ENCODE data around the gene BBS4. TPM values are rescaled to one million over a fixed set of nuclear protein-coding genes. Genes with fewer than 3 reads are reported as not detected.

The BBS4 gene
- total RNA-seq, 1 experiment from 2014 or later: 22.4 TPM

- Histone ChIP-seq H3K4me3 (ENCODE audit: low read depth, low read length) (no peak overlapping the region), H3K27me3 (replicated peaks; ENCODE audit: control insufficient read depth, insufficient read depth, low read length) (no peaks in the 10 kb centered on the region), H3K4me1 (no peaks in the 10 kb centered on the region), H3K9me3 (peaks cover 4% of the 10 kb centered on the region; the same call in 1 of the 2 replicates), H3K36me3 (ENCODE audit: control insufficient read depth, insufficient read depth, low read length) (peaks cover 3% of the 10 kb centered on the region)
- Mint-ChIP-seq H3K36me3 (ENCODE audit: insufficient read depth, unreplicated experiment) (peaks cover 66% of the 10 kb centered on the region), H3K4me3 (ENCODE audit: unreplicated experiment) (no peak overlapping the region), H3K27ac (ENCODE audit: unreplicated experiment) (no peak overlapping the region), H3K4me1 (ENCODE audit: low read depth, unreplicated experiment) (no peaks in the 10 kb centered on the region), H3K27me3 (ENCODE audit: insufficient read depth, unreplicated experiment) (no peaks in the 10 kb centered on the region), H3K9me3 (ENCODE audit: unreplicated experiment) (peaks cover 14% of the 10 kb centered on the region)
- ChIA-PET CTCF (no interaction called here), POLR2A (no interaction called here)
- TF ChIP-seq, protein P1, sequence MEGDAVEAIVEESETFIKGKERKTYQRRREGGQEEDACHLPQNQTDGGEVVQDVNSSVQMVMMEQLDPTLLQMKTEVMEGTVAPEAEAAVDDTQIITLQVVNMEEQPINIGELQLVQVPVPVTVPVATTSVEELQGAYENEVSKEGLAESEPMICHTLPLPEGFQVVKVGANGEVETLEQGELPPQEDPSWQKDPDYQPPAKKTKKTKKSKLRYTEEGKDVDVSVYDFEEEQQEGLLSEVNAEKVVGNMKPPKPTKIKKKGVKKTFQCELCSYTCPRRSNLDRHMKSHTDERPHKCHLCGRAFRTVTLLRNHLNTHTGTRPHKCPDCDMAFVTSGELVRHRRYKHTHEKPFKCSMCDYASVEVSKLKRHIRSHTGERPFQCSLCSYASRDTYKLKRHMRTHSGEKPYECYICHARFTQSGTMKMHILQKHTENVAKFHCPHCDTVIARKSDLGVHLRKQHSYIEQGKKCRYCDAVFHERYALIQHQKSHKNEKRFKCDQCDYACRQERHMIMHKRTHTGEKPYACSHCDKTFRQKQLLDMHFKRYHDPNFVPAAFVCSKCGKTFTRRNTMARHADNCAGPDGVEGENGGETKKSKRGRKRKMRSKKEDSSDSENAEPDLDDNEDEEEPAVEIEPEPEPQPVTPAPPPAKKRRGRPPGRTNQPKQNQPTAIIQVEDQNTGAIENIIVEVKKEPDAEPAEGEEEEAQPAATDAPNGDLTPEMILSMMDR (IDR thresholded peaks at IDR 0.05; ENCODE audit: insufficient read depth in 1 of 2, low read depth in 1 of 2, low read length in 1 of 2, severe bottlenecking in 1 of 2, unreplicated experiment in 1 of 2): peak in 1 of 2 experiments; percentile 30
- intact Hi-C loops (cut with micrococcal nuclease; ENCODE audit: unreplicated experiment): no loop called here
- no peak for DNase-seq
- BruUV-seq (replicated peaks): TSS peak; percentile 2
These were observed 84.8 kb downstream of the BBS4 start for GRCh38 chr15:72770673-72771328.

GRCh38 chr15:72771329-72771725 is 85.3 kb downstream of the BBS4 start:
- Mint-ChIP-seq H3K36me3 (ENCODE audit: insufficient read depth, unreplicated experiment) (peaks cover 63% of the 10 kb centered on the region), H3K4me1 (ENCODE audit: low read depth, unreplicated experiment) (no peaks in the 10 kb centered on the region), H3K27me3 (ENCODE audit: insufficient read depth, unreplicated experiment) (no peaks in the 10 kb centered on the region), H3K27ac (ENCODE audit: unreplicated experiment) (no peak overlapping the region), H3K4me3 (ENCODE audit: unreplicated experiment) (no peak overlapping the region), H3K9me3 (ENCODE audit: unreplicated experiment) (peaks cover 14% of the 10 kb centered on the region)
- Histone ChIP-seq H3K4me3 (ENCODE audit: low read depth, low read length) (no peak overlapping the region), H3K4me1 (no peaks in the 10 kb centered on the region), H3K36me3 (ENCODE audit: control insufficient read depth, insufficient read depth, low read length) (peaks cover 3% of the 10 kb centered on the region), H3K9me3 (peaks cover 4% of the 10 kb centered on the region; the same call in 1 of the 2 replicates), H3K27me3 (replicated peaks; ENCODE audit: control insufficient read depth, insufficient read depth, low read length) (no peaks in the 10 kb centered on the region)
- intact Hi-C loops (cut with micrococcal nuclease; ENCODE audit: unreplicated experiment): no loop called here
- CTCF ChIA-PET: no interaction called here
- BruUV-seq (replicated peaks): no TSS peak
- no peak for DNase-seq
- TF ChIP-seq, protein P1 (IDR thresholded peaks at IDR 0.05; ENCODE audit: insufficient read depth in 1 of 2, low read depth in 1 of 2, low read length in 1 of 2, severe bottlenecking in 1 of 2, unreplicated experiment in 1 of 2): no peak
- POLR2A ChIA-PET: no interaction called here

- H3K9me3 Mint-ChIP-seq (ENCODE audit: unreplicated experiment): no peaks in the 10 kb centered on the region
- Histone ChIP-seq H3K4me3 (ENCODE audit: low read depth, low read length) (no peak overlapping the region), H3K27me3 (replicated peaks; ENCODE audit: control insufficient read depth, insufficient read depth, low read length) (no peaks in the 10 kb centered on the region), H3K36me3 (ENCODE audit: control insufficient read depth, insufficient read depth, low read length) (peaks cover 3% of the 10 kb centered on the region; the same call in 1 of the 2 replicates), H3K9me3 (no peaks in the 10 kb centered on the region), H3K4me1 (no peaks in the 10 kb centered on the region)
- H3K4me1 Mint-ChIP-seq (ENCODE audit: low read depth, unreplicated experiment): no peaks in the 10 kb centered on the region
- no peaks in the 10 kb centered on the region for H3K27me3 Mint-ChIP-seq (ENCODE audit: insufficient read depth, unreplicated experiment)
- TF ChIP-seq, protein P1 (IDR thresholded peaks at IDR 0.05; ENCODE audit: insufficient read depth in 1 of 2, low read depth in 1 of 2, low read length in 1 of 2, severe bottlenecking in 1 of 2, unreplicated experiment in 1 of 2): no peak
- ChIA-PET CTCF (no interaction called here), POLR2A (no interaction called here)
- no peak for DNase-seq
- peaks cover 41% of the 10 kb centered on the region for H3K36me3 Mint-ChIP-seq (ENCODE audit: insufficient read depth, unreplicated experiment)
- H3K27ac Mint-ChIP-seq (ENCODE audit: unreplicated experiment): no peak overlapping the region
- no peak overlapping the region for H3K4me3 Mint-ChIP-seq (ENCODE audit: unreplicated experiment)
- intact Hi-C loops (cut with micrococcal nuclease; ENCODE audit: unreplicated experiment): no loop called here
- BruUV-seq (replicated peaks): no TSS peak
These were observed 88.8 kb downstream of the BBS4 start for GRCh38 chr15:72774696-72775383.

All from Caco-2 (cell line).